Stimulated activated effector memory CD8-positive, alpha-beta T cell treated with anti-CD3 and anti-CD28 coated beads, Interleukin-12 subunit alpha, Interleukin-12 subunit beta, amount 100 ng/mL, for 72 hours (primary cell): ENCODE measurements around the gene RNASE9.

Source experiments
- ATAC-seq: fragments of 150-1000 bp; cut with Tn5 transposase; 2 replicates; pipeline ENCODE4 v1.10.0; 2021
- DNase-seq, 2 donors: peaks; one replicate each; pipeline ENCODE4 v3.0.0; 2021 to 2022; ENCODE audit warnings: low spot score in 2 of 2
- H3K27ac Mint-ChIP-seq: one replicate; pipeline ENCODE4 v1.8.0; 2022; ENCODE audit warnings: mild to moderate bottlenecking, mixed read lengths
- H3K36me3 Mint-ChIP-seq: one replicate; pipeline ENCODE4 v1.8.0; 2022; ENCODE audit warnings: mild to moderate bottlenecking, mixed read lengths
- H3K4me1 Mint-ChIP-seq: one replicate; pipeline ENCODE4 v1.8.0; 2022; ENCODE audit warnings: mixed read lengths
- H3K4me3 Mint-ChIP-seq: one replicate; pipeline ENCODE4 v1.8.0; 2022; ENCODE audit warnings: mild to moderate bottlenecking, mixed read lengths
- H3K9me3 Mint-ChIP-seq: one replicate; pipeline ENCODE4 v1.8.0; 2022; ENCODE audit warnings: mixed read lengths

The RNASE9 gene

DNA sequence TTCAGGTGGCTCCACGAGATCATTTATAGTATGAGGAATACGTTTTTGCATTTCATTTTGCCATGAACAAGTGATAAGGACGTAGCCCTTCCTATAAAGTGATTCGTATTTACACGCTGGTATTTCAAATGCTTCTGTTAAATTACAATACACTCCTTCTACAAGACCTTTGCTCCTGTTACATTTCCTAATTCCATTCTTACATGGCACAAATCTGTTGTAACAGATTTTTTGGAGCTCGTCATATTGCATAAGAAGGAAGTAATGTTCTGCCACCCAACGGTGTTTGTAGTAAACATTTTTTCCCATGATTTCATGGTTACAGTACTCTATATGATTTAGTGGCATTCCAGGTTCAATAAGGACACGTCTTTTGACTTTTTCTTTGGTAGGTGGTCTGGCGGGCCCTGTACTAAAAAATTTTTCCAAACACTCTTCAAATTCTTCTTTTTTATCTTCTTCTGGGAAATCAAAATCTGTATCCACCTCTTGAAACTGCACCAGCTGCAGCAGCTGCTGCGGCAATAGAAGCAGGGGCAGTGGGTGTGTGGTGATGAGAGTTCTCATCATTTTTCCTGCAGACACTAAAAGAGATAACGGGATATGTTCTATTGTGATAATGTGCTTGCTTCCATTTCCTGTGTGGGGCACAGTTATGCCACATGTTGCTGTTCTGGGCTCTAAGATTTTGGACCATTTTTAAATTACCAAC lies 4.2 kb downstream of the RNASE9 start:
- DNase-seq: no peak
- no peaks in the 10 kb centered on the region for H3K4me1 Mint-ChIP-seq
- ATAC-seq: no peak
- no peak overlapping the region for H3K4me3 Mint-ChIP-seq
- no peaks in the 10 kb centered on the region for H3K36me3 Mint-ChIP-seq
- H3K27ac Mint-ChIP-seq: no peak overlapping the region
- H3K9me3 Mint-ChIP-seq: no peaks in the 10 kb centered on the region

DNA sequence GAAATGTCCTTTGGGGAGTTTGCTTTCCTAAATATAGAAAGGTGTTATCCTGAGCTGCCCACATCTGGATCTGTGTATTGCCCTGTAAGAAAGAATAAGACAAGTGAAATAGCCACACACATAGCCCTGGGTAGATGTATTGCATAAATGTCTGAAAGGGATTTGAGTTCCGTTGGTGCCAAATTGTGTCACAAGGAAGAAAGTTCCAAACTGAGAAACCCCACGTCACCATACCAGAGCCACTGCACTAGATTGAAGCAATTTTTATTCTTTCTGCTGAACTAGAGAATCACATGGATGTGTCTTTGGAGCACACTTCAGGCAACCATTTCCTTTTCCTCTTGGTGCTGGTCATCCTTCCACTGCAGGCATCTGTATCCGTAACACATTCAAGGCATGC lies 5.0 kb downstream of the RNASE9 start:
- DNase-seq (no peak), ATAC-seq (no peak)
- no peaks in the 10 kb centered on the region for H3K4me1 Mint-ChIP-seq
- H3K27ac Mint-ChIP-seq: no peak overlapping the region
- no peaks in the 10 kb centered on the region for H3K9me3 Mint-ChIP-seq
- H3K4me3 Mint-ChIP-seq: no peak overlapping the region
- H3K36me3 Mint-ChIP-seq: no peaks in the 10 kb centered on the region

DNA sequence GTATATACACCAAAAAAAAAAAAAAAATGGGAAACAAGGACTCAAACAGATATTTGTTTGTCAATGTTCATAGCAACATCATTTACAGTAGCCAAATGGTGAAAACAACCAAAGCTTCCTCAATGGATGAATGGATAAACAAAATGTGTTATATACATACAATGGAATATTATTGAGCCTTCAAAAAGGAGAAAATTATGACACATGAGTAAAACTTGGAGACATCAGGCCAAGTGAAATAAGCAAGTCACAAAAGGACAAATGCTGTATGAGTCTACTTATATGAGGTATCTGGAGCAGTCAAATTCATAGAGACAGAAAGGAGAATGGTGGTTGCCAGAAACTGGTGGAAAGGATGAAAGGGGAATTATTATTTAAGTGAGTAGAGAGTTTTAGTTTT lies 7.8 kb downstream of the RNASE9 start:
- no peak overlapping the region for H3K4me3 Mint-ChIP-seq
- H3K36me3 Mint-ChIP-seq: no peaks in the 10 kb centered on the region
- DNase-seq (no peak), ATAC-seq (no peak)
- no peaks in the 10 kb centered on the region for H3K4me1 Mint-ChIP-seq
- H3K9me3 Mint-ChIP-seq: no peaks in the 10 kb centered on the region
- no peak overlapping the region for H3K27ac Mint-ChIP-seq

- Mint-ChIP-seq H3K36me3 (no peaks in the 10 kb centered on the region), H3K4me3 (no peak overlapping the region), H3K27ac (no peak overlapping the region), H3K4me1 (no peaks in the 10 kb centered on the region), H3K9me3 (no peaks in the 10 kb centered on the region)
- DNase-seq (no peak), ATAC-seq (no peak)
These were observed 9.2 kb downstream of the RNASE9 start for GRCh38 chr14:20551606-20552005.

GRCh38 chr14:20550926-20551325 lies 9.9 kb downstream of the RNASE9 start:
- no peak for ATAC-seq
- Mint-ChIP-seq H3K36me3 (no peaks in the 10 kb centered on the region), H3K27ac (no peak overlapping the region), H3K4me3 (no peak overlapping the region), H3K4me1 (no peaks in the 10 kb centered on the region), H3K9me3 (no peaks in the 10 kb centered on the region)
- no peak for DNase-seq

DNA sequence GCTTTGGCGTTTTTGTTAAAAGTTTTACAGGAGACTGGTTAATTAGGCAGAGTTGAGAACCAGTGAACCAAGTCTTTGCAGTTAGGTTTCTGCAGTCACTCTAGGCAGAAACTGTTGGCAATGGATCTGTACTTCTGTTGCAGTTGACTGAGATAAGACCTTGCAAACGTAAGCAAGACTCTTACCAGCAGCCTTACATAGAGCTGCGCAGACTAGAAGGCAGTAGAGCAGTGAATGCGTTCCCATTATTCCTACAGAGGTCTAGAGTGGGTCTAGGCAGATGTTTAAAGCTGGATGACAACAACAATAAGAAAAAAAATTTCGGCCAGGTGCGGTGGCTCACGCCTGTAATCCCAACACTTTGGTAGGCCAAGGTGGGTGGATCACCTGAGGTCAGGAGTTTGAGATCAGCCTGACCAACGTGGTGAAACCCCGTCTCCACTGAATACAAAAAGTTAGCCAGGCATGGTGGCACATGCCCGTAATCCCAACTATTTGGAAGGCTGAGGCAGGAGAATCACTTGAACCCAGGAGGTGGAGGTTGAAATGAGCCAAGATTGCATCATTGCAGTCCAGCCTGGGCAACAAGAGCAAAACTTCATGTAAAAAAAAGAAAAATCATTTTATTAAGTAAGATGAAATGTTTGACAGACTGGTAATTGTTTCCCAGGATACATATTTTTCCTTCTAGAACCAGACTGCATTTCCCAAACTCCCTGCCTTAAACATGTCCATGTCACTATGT lies 12.3 kb downstream of the RNASE9 start:
- Mint-ChIP-seq H3K4me1 (no peaks in the 10 kb centered on the region), H3K4me3 (no peak overlapping the region), H3K36me3 (no peaks in the 10 kb centered on the region), H3K27ac (no peak overlapping the region), H3K9me3 (no peaks in the 10 kb centered on the region)
- ATAC-seq (no peak), DNase-seq (no peak)

GRCh38 chr14:20546877-20547276 lies 14.0 kb downstream of the RNASE9 start:
- ATAC-seq: no peak
- DNase-seq: no peak
- no peaks in the 10 kb centered on the region for H3K36me3 Mint-ChIP-seq
- H3K27ac Mint-ChIP-seq: no peak overlapping the region
- H3K4me3 Mint-ChIP-seq: no peak overlapping the region
- no peaks in the 10 kb centered on the region for H3K4me1 Mint-ChIP-seq
- H3K9me3 Mint-ChIP-seq: no peaks in the 10 kb centered on the region

DNA sequence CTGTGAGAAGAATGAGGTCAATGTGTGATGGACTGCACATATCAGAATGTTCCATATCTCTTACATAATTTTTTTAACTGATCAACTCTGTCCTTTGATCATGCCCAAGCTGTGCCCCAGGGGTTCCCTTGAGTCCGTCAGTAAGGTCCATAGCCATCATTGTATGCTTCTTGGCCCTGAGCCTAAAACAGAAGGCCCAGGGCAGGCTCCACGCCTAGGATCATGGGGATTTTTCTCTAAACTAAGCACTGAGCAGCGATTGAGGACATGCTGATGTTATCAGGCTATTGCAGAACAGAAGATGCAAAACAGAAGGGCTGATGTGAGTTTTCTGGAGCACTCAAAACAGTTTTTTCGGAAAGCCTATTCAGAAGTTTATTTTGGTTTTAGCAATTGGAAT lies 20.9 kb downstream of the RNASE9 start:
- no peak for ATAC-seq
- Mint-ChIP-seq H3K36me3 (no peaks in the 10 kb centered on the region), H3K9me3 (no peaks in the 10 kb centered on the region), H3K27ac (no peak overlapping the region), H3K4me1 (no peaks in the 10 kb centered on the region), H3K4me3 (no peak overlapping the region)
- DNase-seq: no peak

GRCh38 chr14:20530771-20531571 lies 29.9 kb downstream of the RNASE9 start:
- Mint-ChIP-seq H3K4me1 (peaks cover 11% of the 10 kb centered on the region), H3K36me3 (no peaks in the 10 kb centered on the region), H3K4me3 (peak overlapping the region; percentile 39), H3K27ac (peak overlapping the region; percentile 80), H3K9me3 (no peaks in the 10 kb centered on the region)
- peak; percentile 92 for ATAC-seq
- DNase-seq: peak; percentile 41 to 78

GRCh38 chr14:20529806-20530205 lies 31.0 kb downstream of the RNASE9 start:
- ATAC-seq (no peak), DNase-seq (no peak)
- no peak overlapping the region for H3K4me3 Mint-ChIP-seq
- no peak overlapping the region for H3K27ac Mint-ChIP-seq
- H3K9me3 Mint-ChIP-seq: no peaks in the 10 kb centered on the region
- peaks cover 11% of the 10 kb centered on the region for H3K4me1 Mint-ChIP-seq
- no peaks in the 10 kb centered on the region for H3K36me3 Mint-ChIP-seq

DNA sequence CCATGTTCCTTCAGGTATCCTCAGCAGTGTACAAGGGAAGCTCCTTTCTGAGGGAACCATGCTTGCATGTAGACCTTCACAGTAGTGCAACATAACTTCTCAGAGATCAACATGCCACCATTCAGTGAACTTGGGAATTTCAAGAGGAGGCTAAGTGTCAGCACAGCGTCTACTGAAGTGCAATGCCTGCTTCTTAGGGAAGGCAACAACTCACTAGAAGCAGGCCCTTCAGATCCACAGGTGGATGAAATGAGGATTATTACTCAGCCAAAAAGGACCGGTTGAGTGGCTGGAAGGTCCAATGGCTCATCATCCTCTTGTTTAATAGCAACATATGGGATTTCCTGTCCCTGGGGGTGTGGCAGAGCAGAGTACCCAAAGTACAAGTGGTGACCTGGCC lies 36.8 kb downstream of the RNASE9 start:
- no peaks in the 10 kb centered on the region for H3K9me3 Mint-ChIP-seq

DNA sequence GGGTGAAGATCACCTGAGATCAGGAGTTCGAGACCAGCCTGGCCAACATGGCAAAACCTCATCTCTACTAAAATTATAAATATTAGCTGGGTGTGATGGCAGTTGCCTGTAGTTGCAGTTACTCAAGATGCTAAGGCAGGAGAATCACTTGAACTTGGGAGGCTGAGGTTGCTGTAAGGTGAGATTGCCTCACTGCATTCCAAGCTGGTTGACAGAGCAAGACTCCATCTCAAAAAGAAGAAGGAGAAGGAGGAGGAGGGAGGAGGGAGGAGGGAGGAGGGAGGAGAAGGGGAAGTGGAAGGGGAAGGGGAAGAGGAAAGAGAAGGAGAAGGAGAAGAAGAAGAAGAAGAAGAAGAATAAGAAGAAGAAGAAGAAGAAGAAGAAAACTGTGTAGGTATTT lies 38.5 kb downstream of the RNASE9 start:
- H3K9me3 Mint-ChIP-seq: no peaks in the 10 kb centered on the region
- no peak for DNase-seq
- ATAC-seq: no peak
- no peak overlapping the region for H3K4me3 Mint-ChIP-seq
- no peak overlapping the region for H3K27ac Mint-ChIP-seq
- no peaks in the 10 kb centered on the region for H3K36me3 Mint-ChIP-seq
- no peaks in the 10 kb centered on the region for H3K4me1 Mint-ChIP-seq

More for the DNA sequence above, 36.8 kb downstream of the RNASE9 start:
- Mint-ChIP-seq H3K4me3 (no peak overlapping the region), H3K27ac (no peak overlapping the region), H3K36me3 (no peaks in the 10 kb centered on the region), H3K4me1 (no peaks in the 10 kb centered on the region)
- ATAC-seq (no peak), DNase-seq (no peak)

DNA sequence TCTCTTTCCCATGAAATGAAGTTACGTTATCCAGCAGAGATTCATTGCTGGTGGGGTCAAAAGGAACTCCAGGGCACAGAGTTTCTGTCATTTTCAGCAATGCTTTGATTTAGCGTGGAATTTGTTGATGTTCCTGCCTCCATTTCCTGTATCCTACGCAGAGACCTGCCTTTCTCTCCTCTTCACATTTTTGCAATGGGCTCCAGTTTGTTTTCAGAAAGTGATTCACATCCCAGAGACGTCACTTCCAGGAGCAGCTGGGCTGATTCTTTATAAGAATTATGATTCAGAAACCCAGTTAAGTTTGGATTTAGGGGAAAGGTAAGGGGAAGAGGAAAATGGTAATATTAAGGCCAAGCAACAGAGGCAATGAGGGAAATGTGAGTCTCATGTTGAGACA lies 43.9 kb downstream of the RNASE9 start:
- H3K9me3 Mint-ChIP-seq: no peaks in the 10 kb centered on the region
- no peak overlapping the region for H3K27ac Mint-ChIP-seq
- no peaks in the 10 kb centered on the region for H3K4me1 Mint-ChIP-seq
- no peak overlapping the region for H3K4me3 Mint-ChIP-seq
- ATAC-seq (no peak), DNase-seq (no peak)
- H3K36me3 Mint-ChIP-seq: no peaks in the 10 kb centered on the region

DNA sequence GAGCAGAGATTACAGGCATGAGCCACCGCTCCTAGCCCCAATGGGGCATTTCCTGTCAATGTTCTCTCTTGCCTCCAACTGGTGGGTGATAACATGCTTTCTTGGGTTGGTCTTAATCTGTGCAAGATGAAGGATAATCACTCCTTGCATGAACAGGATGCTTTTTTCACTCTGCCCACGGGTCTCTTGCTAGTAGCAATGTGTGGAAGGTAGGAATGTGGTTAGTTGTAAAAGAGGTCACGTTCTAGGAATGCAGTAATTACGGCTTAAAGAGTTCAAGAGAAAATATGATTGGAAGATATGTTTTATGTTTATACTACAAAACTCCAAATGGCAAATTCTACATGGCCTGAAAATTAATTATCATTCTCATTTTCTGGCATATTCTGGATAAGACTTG lies 45.0 kb downstream of the RNASE9 start:
- no peak for DNase-seq
- no peak overlapping the region for H3K27ac Mint-ChIP-seq
- no peaks in the 10 kb centered on the region for H3K4me1 Mint-ChIP-seq
- no peaks in the 10 kb centered on the region for H3K36me3 Mint-ChIP-seq
- H3K9me3 Mint-ChIP-seq: no peaks in the 10 kb centered on the region
- no peak for ATAC-seq
- no peak overlapping the region for H3K4me3 Mint-ChIP-seq

DNA sequence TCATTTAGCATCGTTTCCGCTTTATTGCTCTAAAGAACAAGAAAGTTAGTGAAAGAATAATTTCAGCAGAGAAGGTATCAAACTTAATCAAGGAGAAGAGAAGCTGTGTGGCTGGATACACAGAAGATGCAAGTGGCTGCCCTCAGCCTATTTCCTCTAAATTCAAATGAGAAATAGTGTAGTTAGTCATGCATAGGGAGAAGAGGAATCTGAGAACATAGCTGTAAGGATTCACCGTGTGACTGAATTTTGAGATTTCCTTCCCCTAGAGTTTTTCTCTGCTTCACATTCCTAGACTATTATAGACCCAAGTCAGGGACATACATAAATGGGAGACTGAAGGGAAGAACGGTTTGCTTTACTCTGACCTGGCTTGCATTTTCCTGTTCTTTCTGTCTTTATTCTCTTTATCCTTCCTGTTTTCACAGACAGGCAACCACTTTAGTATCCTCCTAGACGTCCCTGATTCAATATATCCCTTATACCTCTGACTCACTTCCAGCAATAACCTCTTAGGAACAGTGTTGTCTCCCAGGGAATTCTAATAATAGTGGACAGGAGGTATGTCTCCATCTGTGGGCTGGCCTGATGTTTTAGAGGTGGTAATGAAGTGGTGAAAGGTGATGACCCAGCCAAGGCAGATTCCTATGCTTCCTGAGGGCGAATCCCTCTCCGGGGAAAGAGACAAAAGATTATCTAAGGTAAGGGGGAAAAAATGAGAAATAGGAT lies 48.5 kb downstream of the RNASE9 start:
- no peak for ATAC-seq
- Mint-ChIP-seq H3K4me3 (no peak overlapping the region), H3K4me1 (no peaks in the 10 kb centered on the region), H3K27ac (no peak overlapping the region), H3K36me3 (no peaks in the 10 kb centered on the region), H3K9me3 (no peaks in the 10 kb centered on the region)
- no peak for DNase-seq
